GM06990 (cell line): ENCODE data around the gene FBLN1.

Experiments
- DNase-seq: peaks from one replicate; pipeline ENCODE4 v3.0.0-alpha.2; 2011; ENCODE audit not compliant: insufficient read length; ENCODE audit errors: extremely low read depth
- H3K27me3 ChIP-seq: replicated peaks from 2 replicates; pipeline ENCODE4 v1.6.0; 2011; ENCODE audit warnings: low read length; ENCODE audit not compliant: control insufficient read depth, insufficient read depth
- H3K36me3 ChIP-seq: 2 replicates; pipeline ENCODE4 v1.5.1; 2011; ENCODE audit warnings: low read length; ENCODE audit not compliant: control insufficient read depth, insufficient read depth
- H3K4me3 ChIP-seq: replicated peaks from 2 replicates; pipeline ENCODE4 v1.5.1; 2011; ENCODE audit warnings: low read depth, mild to moderate bottlenecking, control low read depth, low read length
- CTCF ChIP-seq: IDR thresholded peaks from 2 replicates; pipeline ENCODE4 v1.5.1; 2011; ENCODE audit warnings: low read length, control low read depth, mild to moderate bottlenecking, inconsistent platforms; ENCODE audit not compliant: insufficient read depth, poor library complexity, severe bottlenecking

The FBLN1 gene

GRCh38 chr22:45515676-45516075 is 13.0 kb downstream of the FBLN1 start:
- Histone ChIP-seq H3K4me3 (no peak overlapping the region), H3K36me3 (no peaks in the 10 kb centered on the region), H3K27me3 (peaks cover 2% of the 10 kb centered on the region)
- TF ChIP-seq CTCF: no peak
- DNase-seq: no peak

GRCh38 chr22:45516163-45516562 is 13.5 kb downstream of the FBLN1 start:
- TF ChIP-seq CTCF: no peak
- peaks cover 2% of the 10 kb centered on the region for H3K27me3 ChIP-seq
- no peak for DNase-seq
- no peaks in the 10 kb centered on the region for H3K36me3 ChIP-seq
- no peak overlapping the region for H3K4me3 ChIP-seq

- H3K4me3 ChIP-seq: no peak overlapping the region
- no peak for TF ChIP-seq CTCF
- no peak for DNase-seq
- H3K36me3 ChIP-seq: no peaks in the 10 kb centered on the region
- H3K27me3 ChIP-seq: peaks cover 2% of the 10 kb centered on the region
These were observed 14.4 kb downstream of the FBLN1 start for GRCh38 chr22:45516923-45517675.

- TF ChIP-seq CTCF: no peak
- Histone ChIP-seq H3K4me3 (no peak overlapping the region), H3K36me3 (no peaks in the 10 kb centered on the region), H3K27me3 (peaks cover 4% of the 10 kb centered on the region)
- no peak for DNase-seq
These were observed 15.5 kb downstream of the FBLN1 start for GRCh38 chr22:45518136-45518535.

- H3K27me3 ChIP-seq: peaks cover 4% of the 10 kb centered on the region
- DNase-seq: no peak
- no peaks in the 10 kb centered on the region for H3K36me3 ChIP-seq
- H3K4me3 ChIP-seq: no peak overlapping the region
- no peak for TF ChIP-seq CTCF
These were observed 15.9 kb downstream of the FBLN1 start for GRCh38 chr22:45518580-45518991.
